Astrocyte of the cerebellum (primary cell): Measurements from ENCODE around the gene CCT3.

Experiments
- DNase-seq: peaks from one replicate; pipeline ENCODE4 v3.0.0-alpha.2; 2011; ENCODE audit warnings: low read depth
- H3K4me3 ChIP-seq: 2 replicates; pipeline ENCODE4 v1.5.1; 2011; ENCODE audit warnings: mild to moderate bottlenecking, low read depth, low read length, moderate library complexity
- in situ Hi-C: cut with HindIII; loops from 2 replicates; pipeline ENCODE4 v1.10.0; 2017; ENCODE audit warnings: low sequenced_read_pairs
- TF ChIP-seq, protein P1 (sequence below): IDR thresholded peaks from 2 replicates; pipeline ENCODE4 v1.5.1; 2012; ENCODE audit warnings: low read length, low read depth, moderate library complexity, mild to moderate bottlenecking; ENCODE audit errors: missing control alignments

The CCT3 gene

GRCh38 chr1:156281693-156282478 is 56.2 kb downstream of the CCT3 start:
- DNase-seq, result no peak
- TF ChIP-seq, protein P1, sequence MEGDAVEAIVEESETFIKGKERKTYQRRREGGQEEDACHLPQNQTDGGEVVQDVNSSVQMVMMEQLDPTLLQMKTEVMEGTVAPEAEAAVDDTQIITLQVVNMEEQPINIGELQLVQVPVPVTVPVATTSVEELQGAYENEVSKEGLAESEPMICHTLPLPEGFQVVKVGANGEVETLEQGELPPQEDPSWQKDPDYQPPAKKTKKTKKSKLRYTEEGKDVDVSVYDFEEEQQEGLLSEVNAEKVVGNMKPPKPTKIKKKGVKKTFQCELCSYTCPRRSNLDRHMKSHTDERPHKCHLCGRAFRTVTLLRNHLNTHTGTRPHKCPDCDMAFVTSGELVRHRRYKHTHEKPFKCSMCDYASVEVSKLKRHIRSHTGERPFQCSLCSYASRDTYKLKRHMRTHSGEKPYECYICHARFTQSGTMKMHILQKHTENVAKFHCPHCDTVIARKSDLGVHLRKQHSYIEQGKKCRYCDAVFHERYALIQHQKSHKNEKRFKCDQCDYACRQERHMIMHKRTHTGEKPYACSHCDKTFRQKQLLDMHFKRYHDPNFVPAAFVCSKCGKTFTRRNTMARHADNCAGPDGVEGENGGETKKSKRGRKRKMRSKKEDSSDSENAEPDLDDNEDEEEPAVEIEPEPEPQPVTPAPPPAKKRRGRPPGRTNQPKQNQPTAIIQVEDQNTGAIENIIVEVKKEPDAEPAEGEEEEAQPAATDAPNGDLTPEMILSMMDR, result no peak
- in situ Hi-C loops, result loop anchor here (5.0 kb wide), 1 partner anchor 145 kb away; no protein-coding TSS in a partner anchor
- peak overlapping the region; percentile 64 for H3K4me3 ChIP-seq

- peak overlapping the region; percentile 64 for H3K4me3 ChIP-seq
- TF ChIP-seq, protein P1, result no peak
- no peak for DNase-seq
- in situ Hi-C loops, result loop anchor here (5.0 kb wide), 1 partner anchor 144 kb away; no protein-coding TSS in a partner anchor
Measured at GRCh38 chr1:156281281-156281680, 56.8 kb downstream of the CCT3 start.

GRCh38 chr1:156279837-156280236 is 58.3 kb downstream of the CCT3 start:
- no peak overlapping the region for H3K4me3 ChIP-seq
- in situ Hi-C loops, result loop anchor here (5.0 kb wide), 1 partner anchor 143 kb away; no protein-coding TSS in a partner anchor
- TF ChIP-seq, protein P1, result no peak
- DNase-seq, result no peak

DNA sequence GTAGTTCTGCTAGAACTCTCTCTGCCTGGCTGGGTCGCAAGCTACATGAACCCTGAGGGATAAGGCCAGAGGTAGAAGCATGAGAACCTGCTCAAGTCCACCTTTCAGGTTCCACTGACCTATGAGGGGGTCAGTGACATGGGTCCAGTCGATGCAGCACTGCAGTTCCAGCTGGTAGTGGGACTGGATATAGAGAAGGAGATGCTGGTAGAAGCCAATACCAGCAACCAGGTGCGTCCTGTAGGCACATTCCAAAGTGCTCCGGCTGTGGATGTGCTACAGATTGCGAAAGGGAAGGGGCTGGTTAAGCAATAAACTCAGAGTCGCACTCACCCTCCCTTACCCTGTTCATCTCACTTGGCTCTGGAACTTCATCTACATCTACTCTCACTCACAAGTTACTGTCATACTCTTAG is 61.1 kb downstream of the CCT3 start:
- TF ChIP-seq, protein P1, result no peak
- in situ Hi-C loops, result no loop called here
- no peak overlapping the region for H3K4me3 ChIP-seq

GRCh38 chr1:156276532-156276931 is 61.6 kb downstream of the CCT3 start:
- DNase-seq, result no peak
- in situ Hi-C loops, result no loop called here
- H3K4me3 ChIP-seq, result no peak overlapping the region
- TF ChIP-seq, protein P1, result no peak

More for the DNA sequence above, 61.1 kb downstream of the CCT3 start:
- DNase-seq, result no peak

GRCh38 chr1:156270314-156270713 is 67.8 kb downstream of the CCT3 start:
- no peak for DNase-seq
- TF ChIP-seq, protein P1, result no peak
- in situ Hi-C loops, result no loop called here
- H3K4me3 ChIP-seq, result no peak overlapping the region
